Gastrocnemius medialis (tissue), 4 donors: Measurements from ENCODE around the gene GALNTL6. TPM values are rescaled to one million over a fixed set of nuclear protein-coding genes. Genes with fewer than 3 reads are reported as not detected.

Experiments used
- ATAC-seq, 2 donors: fragments of 150-250 bp; one replicate each; pipeline ENCODE4 v1.9.1; 2016
- DNase-seq, 2 donors: peaks; one replicate each; pipeline ENCODE4 v3.0.0-alpha.2; 2019
- H3K27ac ChIP-seq, 4 donors: fragments of 200-600 bp; sonication (generic); 1 replicate in 1 of 4; 2 replicates in 3 of 4; pipeline ENCODE4 v1.5.1; 2016 to 2018; ENCODE audit warnings: mild to moderate bottlenecking in 2 of 4, moderate library complexity in 1 of 4
- H3K27me3 ChIP-seq, 3 donors: fragments of 200-600 bp; sonication (generic) in 2 of 3; 1 replicate in 1 of 3; 2 replicates in 2 of 3; pipeline versions ENCODE4 v1.5.1 to v1.6.0; 2016 to 2019; ENCODE audit warnings: mild to moderate bottlenecking in 1 of 3, moderate library complexity in 1 of 3
- H3K36me3 ChIP-seq, 2 donors: fragments of 200-600 bp; sonication (generic) in 1 of 2; one replicate each; pipeline ENCODE4 v1.5.1; 2017 to 2018
- H3K4me1 ChIP-seq, 2 donors: fragments of 200-600 bp; sonication (generic) in 1 of 2; one replicate each; pipeline ENCODE4 v1.5.1; 2016 to 2017; ENCODE audit warnings: mild to moderate bottlenecking in 2 of 2
- H3K4me3 ChIP-seq, 4 donors: fragments of 200-600 bp; sonication (generic) in 3 of 4; 1 replicate in 1 of 4; 2 replicates in 3 of 4; pipeline ENCODE4 v1.5.1; 2016 to 2019; ENCODE audit warnings: mild to moderate bottlenecking in 2 of 4
- H3K9me3 ChIP-seq, 3 donors: fragments of 200-600 bp; sonication (generic) in 2 of 3; 1 replicate in 1 of 3; 2 replicates in 2 of 3; pipeline ENCODE4 v1.5.1; 2016 to 2019
- CTCF ChIP-seq, 5 experiments: fragments of 450-650 bp in 3 of 5; fragments of 200-600 bp in 2 of 5; sonication (generic) in 2 of 5; IDR thresholded peaks in 4 of 5; conservative IDR thresholded peaks in 1 of 5; 1 replicate in 4 of 5; 2 replicates in 1 of 5; pipeline ENCODE4 v1.5.1; 2016 to 2019; ENCODE audit warnings: antibody characterized with exemption in 5 of 5, mild to moderate bottlenecking in 3 of 5, moderate library complexity in 3 of 5
- POLR2A ChIP-seq, 2 donors: fragments of 450-650 bp; IDR thresholded peaks; one replicate each; pipeline ENCODE4 v1.6.1; 2017; ENCODE audit warnings: antibody characterized with exemption in 2 of 2, mild to moderate bottlenecking in 2 of 2, moderate library complexity in 2 of 2
- in situ Hi-C, 4 donors: fragments of 200-750 bp; cut with MboI; loops; one replicate each; pipeline versions ENCODE4 v1.15.0 to v1.8.0; 2017; ENCODE audit warnings: low sequenced_read_pairs in 4 of 4
- intact Hi-C: fragments of 100-400 bp; cut with DNase I; formaldehyde crosslinking; loops from one replicate; pipeline ENCODE4 v1.15.1; 2023; ENCODE audit warnings: low total_unique reads
- total RNA-seq, 4 donors: library from RNA; depleted of rRNA; stranded (reverse); fragments of >200 nt; gene quantifications; one replicate each; pipeline versions ENCODE4 v1.1.0 to v1.2.3, GENCODE V29; 2016

GALNTL6 gene
- total RNA-seq, 4 donors from 2014 or later, result not detected

- Histone ChIP-seq H3K27me3 (no peaks in the 10 kb centered on the region), H3K27ac (no peak overlapping the region), H3K9me3 (no peaks in the 10 kb centered on the region), H3K4me3 (no peak overlapping the region), H3K4me1 (no peaks in the 10 kb centered on the region), H3K36me3 (no peaks in the 10 kb centered on the region)
- in situ Hi-C loops (no loop called here), intact Hi-C loops (no loop called here)
- ATAC-seq, result no peak
- TF ChIP-seq POLR2A (IDR thresholded peaks at IDR 0.05), result no peak
- TF ChIP-seq CTCF (IDR thresholded peaks at IDR 0.05 in 4 of 5, conservative IDR thresholded peaks at IDR 0.05 in 1 of 5), result no peak
- no peak for DNase-seq
Measured at GRCh38 chr4:172357006-172357540, 543.9 kb downstream of the GALNTL6 start.

GRCh38 chr4:172362569-172362968 is 549.4 kb downstream of the GALNTL6 start:
- Histone ChIP-seq H3K4me1 (no peaks in the 10 kb centered on the region), H3K36me3 (no peaks in the 10 kb centered on the region), H3K27ac (no peak overlapping the region), H3K27me3 (no peaks in the 10 kb centered on the region), H3K4me3 (no peak overlapping the region), H3K9me3 (no peaks in the 10 kb centered on the region)
- ATAC-seq, result no peak
- no peak for DNase-seq
- intact Hi-C loops (no loop called here), in situ Hi-C loops (no loop called here)
- TF ChIP-seq POLR2A (IDR thresholded peaks at IDR 0.05) (no peak), CTCF (IDR thresholded peaks at IDR 0.05 in 4 of 5, conservative IDR thresholded peaks at IDR 0.05 in 1 of 5) (no peak)

- no peaks in the 10 kb centered on the region for H3K4me1 ChIP-seq
- no peaks in the 10 kb centered on the region for H3K27me3 ChIP-seq
- H3K4me3 ChIP-seq, result no peak overlapping the region
- H3K27ac ChIP-seq, result no peak overlapping the region
- no peak for DNase-seq
- in situ Hi-C loops (no loop called here), intact Hi-C loops (no loop called here)
- no peaks in the 10 kb centered on the region for H3K36me3 ChIP-seq
- H3K9me3 ChIP-seq, result no peaks in the 10 kb centered on the region
- TF ChIP-seq CTCF (IDR thresholded peaks at IDR 0.05 in 4 of 5, conservative IDR thresholded peaks at IDR 0.05 in 1 of 5) (no peak), POLR2A (IDR thresholded peaks at IDR 0.05) (no peak)
- no peak for ATAC-seq
Measured at GRCh38 chr4:172369471-172369959, 556.3 kb downstream of the GALNTL6 start.

- no peak overlapping the region for H3K4me3 ChIP-seq
- in situ Hi-C loops, result no loop called here
- intact Hi-C loops, result no loop called here
- DNase-seq (no peak), ATAC-seq (no peak)
- TF ChIP-seq POLR2A (IDR thresholded peaks at IDR 0.05) (no peak), CTCF (IDR thresholded peaks at IDR 0.05 in 4 of 5, conservative IDR thresholded peaks at IDR 0.05 in 1 of 5) (no peak)
- no peaks in the 10 kb centered on the region for H3K36me3 ChIP-seq
- H3K9me3 ChIP-seq, result no peaks in the 10 kb centered on the region
- no peaks in the 10 kb centered on the region for H3K27me3 ChIP-seq
- H3K4me1 ChIP-seq, result no peaks in the 10 kb centered on the region
- no peak overlapping the region for H3K27ac ChIP-seq
Measured at GRCh38 chr4:172377486-172378140, 564.4 kb downstream of the GALNTL6 start.
